ENCODE measurements around the gene LNPEP.

DNA sequence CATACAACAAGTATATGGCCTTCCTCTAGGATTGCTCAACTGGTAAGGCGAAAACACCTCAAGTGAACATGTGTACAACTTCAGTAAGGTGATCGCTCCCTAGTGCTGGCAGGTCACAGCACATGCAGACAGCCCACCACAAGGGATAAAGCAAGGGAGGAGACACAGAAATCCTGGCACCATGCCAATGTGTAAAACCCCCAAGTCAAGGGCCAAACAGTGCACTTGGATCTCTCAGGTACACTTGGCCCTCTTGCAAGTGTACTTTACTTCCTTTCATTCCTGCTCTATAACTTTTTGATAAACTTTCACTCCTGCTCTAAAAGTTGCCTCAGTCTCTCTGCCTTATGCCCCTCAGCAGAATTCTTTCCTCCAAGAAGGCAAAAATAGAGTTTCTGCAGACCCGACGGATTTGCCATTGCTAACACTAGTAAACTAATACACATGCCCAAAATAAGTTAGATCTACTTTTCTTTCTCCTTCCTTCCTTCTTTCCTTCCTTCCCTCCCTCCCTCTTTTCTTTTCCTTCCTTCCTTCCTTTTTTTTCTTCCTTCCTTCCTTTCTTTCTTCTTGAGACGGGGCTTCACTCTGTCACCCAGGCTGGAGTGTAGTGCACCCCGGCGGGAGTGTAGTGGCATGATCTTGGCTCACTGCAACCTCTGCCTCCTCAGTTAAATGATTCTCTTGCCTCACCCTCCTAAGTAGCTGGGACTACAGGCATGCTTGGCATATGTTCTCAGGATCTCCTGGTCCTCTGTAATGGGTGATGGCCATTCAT is 6.8 kb upstream of the LNPEP start:
- TF ChIP-seq, protein P1, sequence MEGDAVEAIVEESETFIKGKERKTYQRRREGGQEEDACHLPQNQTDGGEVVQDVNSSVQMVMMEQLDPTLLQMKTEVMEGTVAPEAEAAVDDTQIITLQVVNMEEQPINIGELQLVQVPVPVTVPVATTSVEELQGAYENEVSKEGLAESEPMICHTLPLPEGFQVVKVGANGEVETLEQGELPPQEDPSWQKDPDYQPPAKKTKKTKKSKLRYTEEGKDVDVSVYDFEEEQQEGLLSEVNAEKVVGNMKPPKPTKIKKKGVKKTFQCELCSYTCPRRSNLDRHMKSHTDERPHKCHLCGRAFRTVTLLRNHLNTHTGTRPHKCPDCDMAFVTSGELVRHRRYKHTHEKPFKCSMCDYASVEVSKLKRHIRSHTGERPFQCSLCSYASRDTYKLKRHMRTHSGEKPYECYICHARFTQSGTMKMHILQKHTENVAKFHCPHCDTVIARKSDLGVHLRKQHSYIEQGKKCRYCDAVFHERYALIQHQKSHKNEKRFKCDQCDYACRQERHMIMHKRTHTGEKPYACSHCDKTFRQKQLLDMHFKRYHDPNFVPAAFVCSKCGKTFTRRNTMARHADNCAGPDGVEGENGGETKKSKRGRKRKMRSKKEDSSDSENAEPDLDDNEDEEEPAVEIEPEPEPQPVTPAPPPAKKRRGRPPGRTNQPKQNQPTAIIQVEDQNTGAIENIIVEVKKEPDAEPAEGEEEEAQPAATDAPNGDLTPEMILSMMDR (IDR thresholded peaks at IDR 0.05): no peak
- no peak for TF ChIP-seq EZH2 (IDR thresholded peaks at IDR 0.05; ENCODE audit: borderline replicate concordance, insufficient read depth, low read depth, low read length, poor library complexity, severe bottlenecking)

Data from B cell (primary cell).